HuH-7 (cell line): ENCODE measurements around the gene RPS18.
"Not testable (repeated sequence)": the region's sequence is repeated elsewhere in the genome, so short reads cannot be mapped to it uniquely, and the experiment has no call there.

Experiments used
- DNase-seq: peaks from one replicate; pipeline ENCODE4 v3.0.0; 2011; ENCODE audit warnings: low spot score

RPS18 gene

GRCh38 chr6:33272275-33273128 is 627 bp downstream of the RPS18 start:
- no peak for DNase-seq

GRCh38 chr6:33273129-33273923 is 1.5 kb downstream of the RPS18 start:
- DNase-seq, result no peak

GRCh38 chr6:33273924-33274902 is 2.3 kb downstream of the RPS18 start:
- no peak for DNase-seq

DNA sequence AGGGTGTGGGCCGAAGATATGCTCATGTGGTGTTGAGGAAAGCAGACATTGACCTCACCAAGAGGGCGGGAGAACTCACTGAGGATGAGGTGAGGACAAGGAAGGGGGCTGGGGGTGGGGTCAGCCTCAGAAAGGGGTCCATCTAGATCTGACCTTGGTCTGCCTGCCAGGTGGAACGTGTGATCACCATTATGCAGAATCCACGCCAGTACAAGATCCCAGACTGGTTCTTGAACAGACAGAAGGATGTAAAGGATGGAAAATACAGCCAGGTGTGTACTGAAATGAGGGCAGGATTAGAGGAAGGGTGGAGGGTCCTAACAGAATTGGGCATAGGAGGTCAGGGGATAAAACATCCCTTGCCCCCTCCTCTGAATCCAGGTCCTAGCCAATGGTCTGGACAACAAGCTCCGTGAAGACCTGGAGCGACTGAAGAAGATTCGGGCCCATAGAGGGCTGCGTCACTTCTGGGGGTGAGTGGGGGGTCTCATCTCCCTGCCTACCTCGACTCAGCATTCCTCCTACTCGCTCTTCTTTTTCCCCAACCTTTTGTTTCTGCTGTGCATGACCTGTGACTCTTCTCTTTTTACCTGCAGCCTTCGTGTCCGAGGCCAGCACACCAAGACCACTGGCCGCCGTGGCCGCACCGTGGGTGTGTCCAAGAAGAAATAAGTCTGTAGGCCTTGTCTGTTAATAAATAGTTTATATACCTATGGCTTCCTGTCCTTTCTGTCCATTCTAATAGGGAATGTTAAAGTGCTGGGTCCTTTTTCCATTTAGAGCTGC is 4.1 kb downstream of the RPS18 start:
- DNase-seq, result not testable (repeated sequence)

DNA sequence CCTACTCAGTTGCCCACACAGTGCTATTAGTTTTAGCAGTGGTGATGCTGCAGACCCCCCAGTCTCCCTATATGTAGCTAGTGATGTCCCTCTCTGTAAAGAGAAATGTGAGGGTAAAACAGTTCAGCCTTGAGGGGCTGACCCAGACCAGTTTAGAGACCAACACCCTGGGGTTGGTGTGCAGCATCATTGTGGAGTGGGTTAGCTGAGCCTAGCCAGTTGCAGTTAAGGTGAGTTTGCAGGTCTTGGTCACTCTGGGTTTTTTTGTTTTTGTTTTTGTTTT is 4.6 kb downstream of the RPS18 start:
- no peak for DNase-seq

- DNase-seq, result no peak
Observed at GRCh38 chr6:33276864-33277662, 5.2 kb downstream of the RPS18 start, which contains the start of gene B3GALT4. Gene B3GALT4 (plus strand): TSS chr6:33277123. CDS start chr6:33277420, 297 bp downstream.

DNA sequence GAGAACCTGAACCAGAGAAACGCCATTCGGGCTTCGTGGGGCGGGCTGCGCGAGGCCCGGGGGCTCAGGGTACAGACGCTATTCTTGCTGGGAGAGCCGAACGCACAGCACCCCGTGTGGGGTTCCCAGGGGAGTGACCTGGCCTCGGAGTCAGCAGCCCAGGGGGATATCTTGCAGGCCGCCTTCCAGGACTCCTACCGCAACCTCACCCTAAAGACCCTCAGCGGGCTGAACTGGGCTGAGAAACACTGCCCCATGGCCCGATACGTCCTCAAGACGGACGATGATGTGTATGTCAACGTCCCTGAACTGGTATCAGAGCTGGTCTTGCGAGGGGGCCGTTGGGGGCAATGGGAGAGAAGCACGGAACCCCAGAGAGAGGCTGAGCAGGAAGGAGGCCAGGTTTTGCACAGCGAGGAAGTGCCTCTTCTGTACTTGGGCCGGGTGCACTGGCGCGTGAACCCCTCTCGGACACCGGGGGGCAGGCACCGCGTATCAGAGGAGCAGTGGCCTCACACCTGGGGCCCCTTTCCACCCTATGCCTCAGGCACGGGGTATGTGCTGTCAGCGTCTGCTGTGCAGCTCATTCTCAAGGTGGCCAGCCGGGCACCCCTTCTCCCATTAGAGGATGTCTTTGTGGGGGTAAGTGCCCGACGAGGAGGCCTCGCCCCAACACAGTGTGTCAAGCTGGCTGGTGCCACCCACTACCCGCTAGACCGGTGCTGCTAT is 6.0 kb downstream of the RPS18 start:
- DNase-seq, result no peak

- DNase-seq, result no peak
Observed at GRCh38 chr6:33278392-33278741, 6.5 kb downstream of the RPS18 start.

DNA sequence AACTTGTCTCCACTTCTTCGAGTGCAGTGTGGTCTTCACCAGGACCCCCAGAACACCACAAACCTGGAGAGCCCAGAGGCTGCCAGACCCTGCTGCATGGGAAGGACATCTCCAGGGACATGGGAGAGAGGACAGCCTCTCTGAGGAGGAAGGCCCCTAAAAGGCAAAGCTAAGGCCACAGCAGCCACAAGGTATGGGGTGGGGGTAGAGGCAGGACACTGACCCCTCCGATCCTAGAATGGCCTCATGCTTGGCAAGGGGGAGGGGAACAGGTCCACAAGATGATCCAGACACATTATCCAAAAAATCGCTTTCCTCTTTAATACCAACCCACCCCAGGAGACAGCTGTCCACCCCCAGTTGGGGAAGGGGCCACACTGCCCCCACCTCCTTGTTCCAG is 6.9 kb downstream of the RPS18 start:
- DNase-seq, result no peak

GRCh38 chr6:33279257-33279695 is 7.4 kb downstream of the RPS18 start:
- DNase-seq, result no peak

GRCh38 chr6:33279971-33280511 is 8.2 kb downstream of the RPS18 start:
- DNase-seq, result peak; percentile 79

- no peak for DNase-seq
Observed at GRCh38 chr6:33280539-33280938, 8.7 kb downstream of the RPS18 start.

DNA sequence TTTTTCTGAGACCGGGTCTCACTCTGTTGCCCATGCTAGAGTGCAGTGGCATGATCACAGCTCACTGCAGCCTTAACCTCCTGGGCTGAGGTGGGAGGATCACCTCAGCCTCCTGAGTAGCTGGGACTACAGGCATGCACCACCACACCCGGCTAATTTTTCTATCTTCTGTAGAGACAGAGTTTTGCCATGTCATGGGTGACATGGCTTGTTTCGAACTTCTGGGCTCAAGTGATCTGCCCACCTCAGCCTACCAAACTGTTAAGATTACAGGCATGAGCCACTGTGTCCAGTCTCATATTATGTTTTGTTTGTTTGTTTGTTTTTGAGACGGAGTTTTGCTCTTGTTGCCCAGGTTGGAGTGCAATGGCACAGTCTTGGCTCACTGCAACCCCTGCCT is 13.3 kb downstream of the RPS18 start:
- DNase-seq, result not testable (repeated sequence)

DNA sequence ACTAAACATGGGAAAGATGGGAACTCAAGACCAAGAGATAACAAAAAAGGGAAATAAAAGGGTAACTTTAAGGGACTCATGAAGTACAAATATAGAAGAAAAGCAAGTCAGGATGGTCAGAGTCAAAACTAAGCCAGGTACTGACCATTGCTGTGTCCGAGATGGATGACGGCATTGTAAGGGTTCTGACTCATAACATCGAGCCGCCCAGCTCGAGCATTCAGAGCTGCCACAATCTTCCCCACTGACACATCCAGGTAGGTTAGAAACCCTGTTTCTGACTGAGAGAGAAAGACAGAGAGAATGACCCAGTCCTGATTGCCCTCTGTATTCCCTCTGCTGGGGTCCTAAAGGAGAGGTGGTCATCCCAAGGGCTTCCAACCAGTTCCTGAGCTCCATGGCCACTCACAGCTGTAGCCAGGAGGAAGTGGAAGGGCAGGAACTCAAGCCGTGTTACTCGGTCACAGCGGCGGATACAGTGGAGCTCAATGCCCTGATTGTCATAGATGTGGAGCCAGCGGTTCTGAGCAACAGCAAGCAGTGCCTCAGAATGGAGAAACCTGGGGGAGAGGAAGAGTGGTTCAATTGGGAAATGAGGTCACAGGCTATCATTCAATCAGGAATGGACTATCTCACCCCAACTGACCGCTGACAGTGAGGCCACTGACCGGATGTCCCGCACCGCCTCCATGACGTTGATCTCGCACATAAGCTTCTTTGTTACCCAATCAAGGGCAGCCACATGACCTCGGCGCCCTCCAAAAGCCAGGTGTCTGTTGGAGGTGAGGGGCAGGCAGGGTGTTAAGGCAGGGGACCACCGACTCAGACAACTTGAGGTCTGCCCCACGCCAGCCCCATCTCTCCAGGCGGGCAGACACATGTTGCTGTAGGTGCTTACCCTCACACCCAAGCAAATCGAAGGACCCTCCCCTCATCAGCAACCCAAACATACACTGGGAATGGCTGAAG is 15.4 kb downstream of the RPS18 start:
- no peak for DNase-seq

- no peak for DNase-seq
Observed at GRCh38 chr6:33288141-33288920, 16.5 kb downstream of the RPS18 start.

GRCh38 chr6:33288921-33289783 is 17.3 kb downstream of the RPS18 start, which contains the start of the genes PFDN6 and WDR46:
Gene PFDN6 (plus strand): TSS chr6:33289601. CDS start chr6:33289857, 256 bp downstream.
Gene WDR46 (minus strand): TSS chr6:33289239. CDS start chr6:33289170, 69 bp downstream.
- DNase-seq, result peak; percentile 89
